DOHH2 (cell line): ENCODE results near the gene LNX2.

Source experiments
- H3F3A ChIP-seq: fragments of 200-600 bp; sonication (generic), shearing (Covaris generic); 2 replicates; pipeline ENCODE4 v1.6.0; 2016; ENCODE audit warnings: antibody characterized with exemption, mild to moderate bottlenecking; ENCODE audit not compliant: control insufficient read depth, insufficient read depth
- H3K27ac ChIP-seq: fragments of 200-600 bp; sonication (generic); 2 replicates; pipeline ENCODE4 v1.5.1; 2014; ENCODE audit warnings: low read depth, mild to moderate bottlenecking, low read length, moderate library complexity
- H3K27me3 ChIP-seq: fragments of 200-600 bp; sonication (generic); 2 replicates; pipeline ENCODE4 v1.6.1; 2014; ENCODE audit warnings: mild to moderate bottlenecking, low read length, mixed read lengths; ENCODE audit not compliant: control insufficient read depth
- H3K36me3 ChIP-seq: fragments of 200-600 bp; sonication (generic); 2 replicates; pipeline ENCODE4 v1.6.1; 2014; ENCODE audit warnings: mild to moderate bottlenecking, low read length, moderate library complexity, mixed read lengths; ENCODE audit not compliant: control insufficient read depth
- H3K4me1 ChIP-seq: fragments of 200-600 bp; sonication (generic); 2 replicates; pipeline ENCODE4 v1.6.1; 2014; ENCODE audit warnings: mild to moderate bottlenecking, low read length, mixed read lengths; ENCODE audit not compliant: control insufficient read depth
- H3K4me2 ChIP-seq: fragments of 200-600 bp; sonication (generic); 2 replicates; pipeline ENCODE4 v1.6.0; 2014; ENCODE audit warnings: mild to moderate bottlenecking, low read length, moderate library complexity
- H3K4me3 ChIP-seq: fragments of 200-600 bp; sonication (generic); 2 replicates; pipeline ENCODE4 v1.5.1; 2014; ENCODE audit warnings: mild to moderate bottlenecking, low read length, mixed read lengths
- H3K79me2 ChIP-seq: fragments of 200-600 bp; sonication (generic); 2 replicates; pipeline ENCODE4 v1.6.1; 2014; ENCODE audit warnings: mild to moderate bottlenecking, low read length, mixed read lengths; ENCODE audit not compliant: control insufficient read depth
- H3K9me2 ChIP-seq: fragments of 200-600 bp; sonication (generic); replicated peaks from 2 replicates; pipeline ENCODE4 v1.6.1; 2014; ENCODE audit warnings: mild to moderate bottlenecking, low read length, mixed read lengths; ENCODE audit not compliant: control insufficient read depth
- H3K9me3 ChIP-seq: fragments of 200-600 bp; sonication (generic); 2 replicates; pipeline ENCODE4 v1.6.1; 2014; ENCODE audit warnings: antibody characterized with exemption, low read length, mixed read lengths; ENCODE audit not compliant: control insufficient read depth, insufficient read depth
- H4K20me1 ChIP-seq: fragments of 200-600 bp; sonication (generic); 2 replicates; pipeline ENCODE4 v1.6.0; 2014; ENCODE audit warnings: low read depth, mild to moderate bottlenecking, antibody characterized with exemption, low read length, moderate library complexity; ENCODE audit not compliant: control insufficient read depth, insufficient read depth
- CTCF ChIP-seq: fragments of 200-600 bp; sonication (generic); IDR thresholded peaks from one replicate; pipeline ENCODE4 v1.5.1; 2014; ENCODE audit warnings: antibody characterized with exemption, mild to moderate bottlenecking, low read depth, low read length; ENCODE audit not compliant: poor library complexity, severe bottlenecking
- EZH2phosphoT487 ChIP-seq: fragments of 200-600 bp; sonication (generic); IDR thresholded peaks from 2 replicates; pipeline ENCODE4 v1.6.1; 2017; ENCODE audit warnings: borderline replicate concordance, mild to moderate bottlenecking, antibody characterized with exemption, low read length, moderate library complexity, mixed read lengths

Gene LNX2

GRCh38 chr13:27583645-27584044, 36.7 kb downstream of the LNX2 start:
- no peaks in the 10 kb centered on the region for H3K4me1 ChIP-seq
- H3K4me3 ChIP-seq, result no peak overlapping the region
- H3K36me3 ChIP-seq, result no peaks in the 10 kb centered on the region
- H3K9me2 ChIP-seq, result no peaks in the 10 kb centered on the region
- no peak overlapping the region for H3K4me2 ChIP-seq
- H3F3A ChIP-seq, result no peaks in the 10 kb centered on the region
- no peaks in the 10 kb centered on the region for H3K27me3 ChIP-seq
- H3K27ac ChIP-seq, result no peak overlapping the region
- peaks cover 7% of the 10 kb centered on the region; the same call in 1 of the 2 replicates for H3K79me2 ChIP-seq
- no peaks in the 10 kb centered on the region for H4K20me1 ChIP-seq
- no peak for TF ChIP-seq CTCF
- TF ChIP-seq EZH2phosphoT487, result no peak
- no peaks in the 10 kb centered on the region for H3K9me3 ChIP-seq

- H3K79me2 ChIP-seq, result no peaks in the 10 kb centered on the region; the same call in 1 of the 2 replicates
- TF ChIP-seq EZH2phosphoT487, result no peak
- TF ChIP-seq CTCF, result no peak
- H3K4me1 ChIP-seq, result no peaks in the 10 kb centered on the region
- no peak overlapping the region for H3K27ac ChIP-seq
- H4K20me1 ChIP-seq, result no peaks in the 10 kb centered on the region
- no peaks in the 10 kb centered on the region for H3K27me3 ChIP-seq
- no peaks in the 10 kb centered on the region for H3K36me3 ChIP-seq
- H3F3A ChIP-seq, result no peaks in the 10 kb centered on the region
- H3K9me3 ChIP-seq, result no peaks in the 10 kb centered on the region
- H3K4me3 ChIP-seq, result no peak overlapping the region
- no peak overlapping the region for H3K4me2 ChIP-seq
- H3K9me2 ChIP-seq, result no peaks in the 10 kb centered on the region
These were observed 42.0 kb downstream of the LNX2 start for GRCh38 chr13:27578121-27579030.

GRCh38 chr13:27574661-27575060, 45.7 kb downstream of the LNX2 start:
- Histone ChIP-seq H4K20me1 (no peaks in the 10 kb centered on the region), H3K4me3 (no peak overlapping the region), H3K79me2 (no peaks in the 10 kb centered on the region), H3K4me2 (no peak overlapping the region), H3K36me3 (no peaks in the 10 kb centered on the region), H3K9me3 (no peaks in the 10 kb centered on the region), H3F3A (no peaks in the 10 kb centered on the region), H3K9me2 (no peaks in the 10 kb centered on the region), H3K27me3 (no peaks in the 10 kb centered on the region), H3K4me1 (no peaks in the 10 kb centered on the region), H3K27ac (no peak overlapping the region)
- TF ChIP-seq EZH2phosphoT487 (no peak), CTCF (no peak)
